Measurements from ENCODE around the gene HECW1. TPM values are rescaled to one million over a fixed set of nuclear protein-coding genes. Genes with fewer than 3 reads are reported as not detected.

HECW1 gene
- total and polyA plus RNA-seq, 2 of the 13 experiments (the other 11 are each of a cell fraction or from before 2014, with no cell fraction given): not detected

DNA sequence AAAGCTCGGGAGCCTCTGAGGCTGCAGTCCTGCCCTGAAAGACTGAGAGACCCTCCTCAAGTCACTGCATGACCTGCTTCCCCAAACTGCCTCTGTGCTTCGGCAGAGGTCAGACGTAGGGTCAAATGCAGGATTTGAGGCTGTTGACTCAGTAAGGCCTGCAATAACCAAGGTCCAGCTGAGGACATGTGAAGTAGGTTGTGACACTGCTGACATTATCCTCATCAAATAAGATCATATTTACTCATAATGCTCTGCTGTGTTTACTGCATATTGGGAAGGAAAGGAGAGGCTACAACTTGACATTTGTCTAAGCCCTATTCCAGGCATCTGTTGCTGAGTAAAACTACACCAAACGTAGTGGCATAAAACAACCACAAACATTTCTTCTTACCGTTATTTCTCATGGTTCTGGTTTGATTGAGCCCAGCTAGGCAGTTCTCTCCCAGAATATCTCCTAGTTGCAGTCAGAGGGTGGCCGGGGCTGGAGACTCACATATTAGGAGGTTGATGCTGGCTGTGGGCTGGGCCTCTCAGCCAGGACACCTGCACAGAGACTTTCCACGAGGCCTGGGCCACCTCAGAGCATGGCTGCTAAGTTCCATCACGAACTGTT lies 348.4 kb downstream of the HECW1 start (continued):
- TF ChIP-seq ZNF83 (CRISPR knock-in tag; IDR thresholded peaks at IDR 0.05; ENCODE audit: borderline replicate concordance) (no peak), PRMT3 (CRISPR knock-in tag; IDR thresholded peaks at IDR 0.05; ENCODE audit: borderline replicate concordance, low read depth) (no peak), ZNF691 (CRISPR knock-in tag; IDR thresholded peaks at IDR 0.05; ENCODE audit: borderline replicate concordance, low read depth) (no peak), PTBP1 (IDR thresholded peaks at IDR 0.05; ENCODE audit: low read depth, low read length, poor library complexity, severe bottlenecking) (no peak), ZNF230 (CRISPR knock-in tag; IDR thresholded peaks at IDR 0.05) (no peak), POGZ (CRISPR knock-in tag; IDR thresholded peaks at IDR 0.05) (no peak), IKZF1 (IDR thresholded peaks at IDR 0.05) (no peak), SMARCC2 (IDR thresholded peaks at IDR 0.05) (no peak), ZFP36L1 (CRISPR knock-in tag; IDR thresholded peaks at IDR 0.05) (peak; percentile 47; the same call in 1 of the 2 replicates), NFATC3 (CRISPR knock-in tag; IDR thresholded peaks at IDR 0.05) (no peak), PITX1 (CRISPR knock-in tag; IDR thresholded peaks at IDR 0.05) (peak; percentile 93), ZNF460 (CRISPR knock-in tag; IDR thresholded peaks at IDR 0.05; ENCODE audit: borderline replicate concordance) (no peak), SIN3B (IDR thresholded peaks at IDR 0.05; ENCODE audit: low read length) (no peak), ZNF333 (CRISPR knock-in tag; IDR thresholded peaks at IDR 0.05; ENCODE audit: borderline replicate concordance) (no peak), ZNF589 (CRISPR knock-in tag; conservative IDR thresholded peaks at IDR 0.05) (no peak), HDAC6 (IDR thresholded peaks at IDR 0.05; ENCODE audit: low read depth, low read length) (no peak), RXRA (CRISPR knock-in tag; IDR thresholded peaks at IDR 0.05) (peak; percentile 27; the same call in 1 of the 2 replicates), HHEX (CRISPR knock-in tag; IDR thresholded peaks at IDR 0.05) (0 out of 2 replicates have a peak, but pooled peaks have one; percentile 44), ZNF121 (CRISPR knock-in tag; IDR thresholded peaks at IDR 0.05) (no peak), POLR2AphosphoS2 (IDR thresholded peaks at IDR 0.05; ENCODE audit: low read depth, low read length) (no peak), SMC3 (IDR thresholded peaks at IDR 0.05; ENCODE audit: low read length) (no peak), BCL6 (CRISPR knock-in tag; IDR thresholded peaks at IDR 0.05) (peak; percentile 55), LCORL (IDR thresholded peaks at IDR 0.05) (no peak), LCORL (CRISPR knock-in tag; IDR thresholded peaks at IDR 0.05) (peak; percentile 64), NCOA2 (CRISPR knock-in tag; IDR thresholded peaks at IDR 0.05) (peak; percentile 36; the same call in 1 of the 2 replicates), SMAD3 (CRISPR knock-in tag; IDR thresholded peaks at IDR 0.05) (no peak), ZNF20 (CRISPR knock-in tag; IDR thresholded peaks at IDR 0.05) (no peak), FOXO1 (CRISPR knock-in tag; IDR thresholded peaks at IDR 0.05) (peak; percentile 62; the same call in 1 of the 2 replicates), ZBTB38 (CRISPR knock-in tag; IDR thresholded peaks at IDR 0.05) (no peak), XRCC5 (optimal IDR thresholded peaks at IDR 0.05; ENCODE audit: low read length) (no peak)
- TF ChIP-seq, protein P1, sequence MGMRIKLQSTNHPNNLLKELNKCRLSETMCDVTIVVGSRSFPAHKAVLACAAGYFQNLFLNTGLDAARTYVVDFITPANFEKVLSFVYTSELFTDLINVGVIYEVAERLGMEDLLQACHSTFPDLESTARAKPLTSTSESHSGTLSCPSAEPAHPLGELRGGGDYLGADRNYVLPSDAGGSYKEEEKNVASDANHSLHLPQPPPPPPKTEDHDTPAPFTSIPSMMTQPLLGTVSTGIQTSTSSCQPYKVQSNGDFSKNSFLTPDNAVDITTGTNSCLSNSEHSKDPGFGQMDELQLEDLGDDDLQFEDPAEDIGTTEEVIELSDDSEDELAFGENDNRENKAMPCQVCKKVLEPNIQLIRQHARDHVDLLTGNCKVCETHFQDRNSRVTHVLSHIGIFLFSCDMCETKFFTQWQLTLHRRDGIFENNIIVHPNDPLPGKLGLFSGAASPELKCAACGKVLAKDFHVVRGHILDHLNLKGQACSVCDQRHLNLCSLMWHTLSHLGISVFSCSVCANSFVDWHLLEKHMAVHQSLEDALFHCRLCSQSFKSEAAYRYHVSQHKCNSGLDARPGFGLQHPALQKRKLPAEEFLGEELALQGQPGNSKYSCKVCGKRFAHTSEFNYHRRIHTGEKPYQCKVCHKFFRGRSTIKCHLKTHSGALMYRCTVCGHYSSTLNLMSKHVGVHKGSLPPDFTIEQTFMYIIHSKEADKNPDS (CRISPR knock-in tag; IDR thresholded peaks at IDR 0.05): no peak
- TF ChIP-seq, protein P2, sequence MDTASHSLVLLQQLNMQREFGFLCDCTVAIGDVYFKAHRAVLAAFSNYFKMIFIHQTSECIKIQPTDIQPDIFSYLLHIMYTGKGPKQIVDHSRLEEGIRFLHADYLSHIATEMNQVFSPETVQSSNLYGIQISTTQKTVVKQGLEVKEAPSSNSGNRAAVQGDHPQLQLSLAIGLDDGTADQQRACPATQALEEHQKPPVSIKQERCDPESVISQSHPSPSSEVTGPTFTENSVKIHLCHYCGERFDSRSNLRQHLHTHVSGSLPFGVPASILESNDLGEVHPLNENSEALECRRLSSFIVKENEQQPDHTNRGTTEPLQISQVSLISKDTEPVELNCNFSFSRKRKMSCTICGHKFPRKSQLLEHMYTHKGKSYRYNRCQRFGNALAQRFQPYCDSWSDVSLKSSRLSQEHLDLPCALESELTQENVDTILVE (CRISPR knock-in tag; IDR thresholded peaks at IDR 0.05): no peak

All from HepG2 (cell line).